ENCODE measurements around the gene TFF1. TPM values are rescaled to one million over a fixed set of nuclear protein-coding genes. Genes with fewer than 3 reads are reported as not detected.

The TFF1 gene
- total and polyA plus RNA-seq, 11 donors, result not detected

DNA sequence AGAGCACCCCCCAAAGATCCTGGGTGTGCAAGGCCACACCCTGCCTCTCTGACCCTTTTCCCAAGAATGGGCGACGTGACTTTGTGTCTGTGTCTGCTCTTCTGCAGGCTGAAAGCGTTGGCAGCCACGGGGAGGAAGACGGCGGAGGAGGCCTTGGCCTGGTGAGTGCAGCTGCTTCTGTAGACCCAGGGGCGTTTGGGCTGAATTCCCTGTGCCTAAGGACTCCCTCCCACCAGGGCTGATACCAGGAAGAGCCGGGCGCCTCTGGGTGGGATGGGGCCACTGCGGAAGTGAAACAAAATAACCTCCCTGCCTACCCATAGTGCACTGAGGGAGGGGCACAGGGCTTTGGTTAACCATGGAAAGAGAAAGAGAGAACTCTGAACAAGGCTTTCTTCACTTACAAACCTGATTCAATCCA lies 39.9 kb upstream of the TFF1 start:
- WGBS, 4 donors, result 66 to 81% (median 68%) methylated on average over 10 of the region's 10 CpGs
- Histone ChIP-seq H3K27ac (peak overlapping the region in 1 of 12 donors; percentile 82), H3K36me3 (no peaks in the 10 kb centered on the region), H3K4me1 (no peaks in the 10 kb centered on the region), H3K9me3 (peaks cover 0 to 13% (median 0%) of the 10 kb centered on the region in 12 donors), H3K4me3 (peak overlapping the region in 1 of 12 donors; percentile 54), H3K27me3 (peaks cover 0 to 7% (median 0%) of the 10 kb centered on the region in 9 donors)
- DNase-seq (no peak), ATAC-seq (no peak)
- TF ChIP-seq POLR2A (IDR thresholded peaks at IDR 0.05), result no peak
- TF ChIP-seq, protein P1, sequence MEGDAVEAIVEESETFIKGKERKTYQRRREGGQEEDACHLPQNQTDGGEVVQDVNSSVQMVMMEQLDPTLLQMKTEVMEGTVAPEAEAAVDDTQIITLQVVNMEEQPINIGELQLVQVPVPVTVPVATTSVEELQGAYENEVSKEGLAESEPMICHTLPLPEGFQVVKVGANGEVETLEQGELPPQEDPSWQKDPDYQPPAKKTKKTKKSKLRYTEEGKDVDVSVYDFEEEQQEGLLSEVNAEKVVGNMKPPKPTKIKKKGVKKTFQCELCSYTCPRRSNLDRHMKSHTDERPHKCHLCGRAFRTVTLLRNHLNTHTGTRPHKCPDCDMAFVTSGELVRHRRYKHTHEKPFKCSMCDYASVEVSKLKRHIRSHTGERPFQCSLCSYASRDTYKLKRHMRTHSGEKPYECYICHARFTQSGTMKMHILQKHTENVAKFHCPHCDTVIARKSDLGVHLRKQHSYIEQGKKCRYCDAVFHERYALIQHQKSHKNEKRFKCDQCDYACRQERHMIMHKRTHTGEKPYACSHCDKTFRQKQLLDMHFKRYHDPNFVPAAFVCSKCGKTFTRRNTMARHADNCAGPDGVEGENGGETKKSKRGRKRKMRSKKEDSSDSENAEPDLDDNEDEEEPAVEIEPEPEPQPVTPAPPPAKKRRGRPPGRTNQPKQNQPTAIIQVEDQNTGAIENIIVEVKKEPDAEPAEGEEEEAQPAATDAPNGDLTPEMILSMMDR (IDR thresholded peaks at IDR 0.05), result no peak
- intact Hi-C loops (cut with DNase I), result no loop called here

DNA sequence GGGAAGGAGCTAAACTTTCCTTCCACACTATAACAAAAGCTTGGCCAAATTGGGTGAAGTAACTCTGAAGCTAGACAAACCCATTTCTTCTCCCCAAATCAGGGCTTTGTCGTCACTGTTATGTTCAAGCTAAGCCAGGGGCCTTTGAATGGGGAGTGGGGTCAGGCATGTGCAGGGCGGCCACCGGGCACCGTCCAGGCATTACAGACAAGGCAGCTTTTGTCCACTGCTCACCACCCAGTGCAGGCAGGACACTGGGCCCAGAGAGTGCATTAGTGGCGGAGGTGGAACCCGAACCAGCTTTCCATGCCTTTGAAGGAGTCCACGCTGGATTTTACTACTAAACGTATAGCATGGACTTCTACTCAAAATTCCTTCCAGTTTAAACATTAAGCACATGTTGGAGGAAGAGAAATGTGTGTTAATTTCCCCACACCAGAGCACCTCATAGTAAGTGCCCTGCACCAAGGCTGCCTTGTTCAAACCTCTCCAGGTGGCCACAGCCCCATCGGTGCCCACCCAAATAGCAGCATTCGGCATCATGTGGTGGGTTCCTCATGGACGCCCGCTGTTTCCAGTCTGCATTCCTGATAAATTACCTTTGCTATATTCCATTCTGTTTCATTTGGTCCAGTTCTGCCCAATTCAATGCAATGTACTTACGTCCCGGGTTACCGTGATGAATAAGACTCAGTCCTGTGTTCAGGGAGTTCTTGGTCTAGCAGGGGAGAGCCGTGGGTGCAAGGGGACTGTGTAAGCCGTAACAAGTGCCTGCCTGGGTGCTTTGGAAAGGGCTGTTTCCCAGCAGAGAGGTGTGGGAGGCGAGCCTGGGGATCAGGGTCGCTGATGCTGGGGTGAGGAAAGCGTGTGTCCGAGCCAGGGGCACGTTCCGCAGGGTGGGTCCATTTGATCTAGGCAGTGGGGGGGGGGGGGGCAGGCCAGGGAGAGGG lies 39.0 kb upstream of the TFF1 start:
- Histone ChIP-seq H3K27me3 (peaks cover 0 to 9% (median 0%) of the 10 kb centered on the region in 9 donors), H3K4me3 (peak overlapping the region in 1 of 12 donors; percentile 54), H3K27ac (peak overlapping the region in 1 of 12 donors; percentile 82), H3K4me1 (no peaks in the 10 kb centered on the region), H3K36me3 (no peaks in the 10 kb centered on the region), H3K9me3 (peaks cover 0 to 13% (median 0%) of the 10 kb centered on the region in 12 donors)
- 89 to 94% (median 92%) methylated on average over 23 of the region's 23 CpGs for WGBS, 4 donors
- TF ChIP-seq POLR2A (IDR thresholded peaks at IDR 0.05), result no peak
- TF ChIP-seq, protein P1 (IDR thresholded peaks at IDR 0.05), result no peak
- ATAC-seq, result no peak
- intact Hi-C loops (cut with DNase I), result no loop called here
- no peak for DNase-seq

DNA sequence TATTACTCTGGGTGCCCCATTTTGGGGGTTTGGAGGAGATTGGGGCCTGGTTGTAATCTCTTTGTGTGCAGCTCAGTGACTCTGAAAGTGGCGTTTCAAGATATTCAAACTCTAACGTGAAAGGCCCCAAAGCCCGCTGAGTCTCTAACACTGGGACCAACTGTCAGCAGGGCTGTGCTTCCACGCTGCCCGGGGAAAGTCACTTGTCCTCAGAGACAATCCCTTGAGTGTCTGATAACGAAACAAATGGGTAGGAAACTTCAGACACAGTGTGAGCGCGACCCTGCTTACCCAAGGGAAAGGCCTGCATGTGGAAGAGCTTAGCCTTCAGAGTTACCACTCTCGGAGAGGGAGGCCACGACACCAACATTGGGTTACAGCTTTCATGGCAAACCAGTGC lies 38.2 kb upstream of the TFF1 start:
- intact Hi-C loops (cut with DNase I), result no loop called here
- H3K36me3 ChIP-seq, result no peaks in the 10 kb centered on the region
- ATAC-seq (no peak), DNase-seq (no peak)
- H3K4me3 ChIP-seq, result peak overlapping the region in 2 of 12 donors; percentile 19 to 54
- H3K4me1 ChIP-seq, result no peaks in the 10 kb centered on the region
- TF ChIP-seq, protein P1 (IDR thresholded peaks at IDR 0.05), result no peak
- no peak for TF ChIP-seq POLR2A (IDR thresholded peaks at IDR 0.05)
- peaks cover 0 to 12% (median 0%) of the 10 kb centered on the region in 9 donors for H3K27me3 ChIP-seq
- H3K27ac ChIP-seq, result peak overlapping the region in 1 of 12 donors; percentile 82
- H3K9me3 ChIP-seq, result peaks cover 0 to 13% (median 0%) of the 10 kb centered on the region in 12 donors
- WGBS, 4 donors, result 67 to 72% (median 71%) methylated on average over 10 of the region's 10 CpGs

DNA sequence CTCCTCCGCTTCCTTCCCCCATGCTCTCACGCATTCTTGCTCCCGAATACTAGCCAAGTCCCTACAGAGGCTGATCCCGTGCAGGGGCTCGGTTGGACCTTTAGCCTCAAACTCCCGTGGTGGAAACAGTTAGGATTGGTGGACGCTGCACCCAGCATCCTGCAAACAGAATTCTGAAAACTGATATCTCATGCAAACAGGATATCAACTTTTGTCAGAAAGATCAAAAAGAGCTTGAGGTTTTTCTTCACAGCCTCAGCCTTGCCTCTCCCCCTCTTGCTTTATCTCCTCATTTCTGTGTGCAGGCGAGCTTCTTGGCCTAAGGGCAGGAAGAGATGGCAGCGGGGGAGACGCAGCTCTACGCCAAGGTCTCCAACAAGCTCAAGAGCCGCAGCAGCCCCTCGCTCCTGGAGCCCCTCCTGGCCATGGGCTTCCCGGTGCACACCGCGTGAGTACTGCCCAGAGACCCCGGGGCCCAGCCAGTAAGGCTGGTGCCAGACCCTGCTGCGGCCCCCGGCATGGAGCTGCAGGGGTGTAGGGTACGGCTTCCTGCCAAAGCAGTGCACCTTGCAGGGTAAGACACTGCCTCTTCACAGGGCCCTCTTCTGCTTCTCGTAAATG lies 37.4 kb upstream of the TFF1 start, which contains the start of gene UBASH3A:
Gene UBASH3A, plus strand, starts transcription at position 292 of the 621 bp plus-strand sequence. Its CDS starts 44 bp downstream, at position 336.
- peak within 1 kb of the TSS in 1 of 12 donors; percentile 82 for H3K27ac ChIP-seq
- no peaks in the 10 kb centered on the region for H3K36me3 ChIP-seq
- intact Hi-C loops (cut with DNase I), result no loop called here
- ATAC-seq (no peak), DNase-seq (peak in 1 of 5 donors; percentile 60)
- H3K4me1 ChIP-seq, result no peaks in the 10 kb centered on the region
- peak within 1 kb of the TSS in 2 of 12 donors; percentile 19 to 54 for H3K4me3 ChIP-seq
- WGBS, 4 donors, result 70 to 74% (median 72%) methylated on average over 17 to 21 of the region's 21 CpGs
- TF ChIP-seq POLR2A (IDR thresholded peaks at IDR 0.05), result no peak
- TF ChIP-seq, protein P1 (IDR thresholded peaks at IDR 0.05), result no peak
- peaks cover 0 to 13% (median 0%) of the 10 kb centered on the region in 12 donors for H3K9me3 ChIP-seq
- peaks cover 0 to 12% (median 0%) of the 10 kb centered on the region in 9 donors for H3K27me3 ChIP-seq
